ENCODE data around the gene RNU1-1. TPM values are rescaled to one million over a fixed set of nuclear protein-coding genes. Genes with fewer than 3 reads are reported as not detected.
A peak's percentile ranks its signal among the peaks of the same experiment; 100 is the strongest.
"Not testable (repeated sequence)": the region's sequence is repeated elsewhere in the genome, so short reads cannot be mapped to it uniquely, and the experiment has no call there.

RNU1-1 gene
- polyA plus RNA-seq, 2 donors: not detected

- H3K36me3 ChIP-seq (ENCODE audit: control insufficient read depth in 2 of 2, insufficient read depth in 2 of 2, low read length in 1 of 2); H3K4me1 ChIP-seq (ENCODE audit: control insufficient read depth in 2 of 2, insufficient read depth in 2 of 2, low read length in 1 of 2); H3K4me3 ChIP-seq (ENCODE audit: low read depth in 1 of 2, low read length in 2 of 2); H3K9me3 ChIP-seq (ENCODE audit: control insufficient read depth in 2 of 2, insufficient read depth in 1 of 2, low read depth in 1 of 2, low read length in 1 of 2); H3K27me3 ChIP-seq (ENCODE audit: control insufficient read depth in 1 of 2, insufficient read depth in 2 of 2, low read length in 2 of 2); H3K27ac ChIP-seq (ENCODE audit: low read depth in 2 of 2, low read length in 1 of 2): not testable (repeated sequence)
Measured at GRCh38 chr1:16525769-16526168, 11.7 kb upstream of the RNU1-1 start.

DNA sequence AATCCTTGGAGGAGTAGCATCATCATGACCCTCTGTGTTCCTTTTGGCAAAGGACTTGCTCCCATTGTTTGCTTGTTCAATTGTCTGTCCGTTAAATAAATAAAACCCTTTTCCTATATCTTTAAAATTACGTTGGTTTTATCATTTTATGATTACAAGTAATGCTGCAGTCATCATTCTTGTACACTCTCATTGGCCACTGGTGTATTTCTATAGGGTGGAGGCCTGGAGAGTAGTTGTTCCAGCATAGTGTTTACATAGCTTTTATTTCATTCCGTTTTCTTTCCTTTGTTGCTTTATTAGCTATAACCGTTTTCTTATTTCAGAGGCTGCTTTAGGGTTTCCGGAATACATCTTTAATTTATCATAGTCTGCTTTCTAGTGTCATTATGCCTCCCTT lies 7.6 kb upstream of the RNU1-1 start:
- H3K27me3 ChIP-seq (ENCODE audit: control insufficient read depth in 1 of 2, insufficient read depth in 2 of 2, low read length in 2 of 2); H3K4me3 ChIP-seq (ENCODE audit: low read depth in 1 of 2, low read length in 2 of 2); H3K27ac ChIP-seq (ENCODE audit: low read depth in 2 of 2, low read length in 1 of 2); H3K36me3 ChIP-seq (ENCODE audit: control insufficient read depth in 2 of 2, insufficient read depth in 2 of 2, low read length in 1 of 2); H3K9me3 ChIP-seq (ENCODE audit: control insufficient read depth in 2 of 2, insufficient read depth in 1 of 2, low read depth in 1 of 2, low read length in 1 of 2); H3K4me1 ChIP-seq (ENCODE audit: control insufficient read depth in 2 of 2, insufficient read depth in 2 of 2, low read length in 1 of 2): not testable (repeated sequence)
- WGBS, 2 donors: 67% methylated on average over 5 of the region's 5 CpGs

GRCh38 chr1:16521288-16521583 lies 7.2 kb upstream of the RNU1-1 start:
- Histone ChIP-seq H3K9me3 (ENCODE audit: control insufficient read depth in 2 of 2, insufficient read depth in 1 of 2, low read depth in 1 of 2, low read length in 1 of 2) (no peaks in the 10 kb centered on the region), H3K4me3 (ENCODE audit: low read depth in 1 of 2, low read length in 2 of 2) (no peak overlapping the region)

DNA sequence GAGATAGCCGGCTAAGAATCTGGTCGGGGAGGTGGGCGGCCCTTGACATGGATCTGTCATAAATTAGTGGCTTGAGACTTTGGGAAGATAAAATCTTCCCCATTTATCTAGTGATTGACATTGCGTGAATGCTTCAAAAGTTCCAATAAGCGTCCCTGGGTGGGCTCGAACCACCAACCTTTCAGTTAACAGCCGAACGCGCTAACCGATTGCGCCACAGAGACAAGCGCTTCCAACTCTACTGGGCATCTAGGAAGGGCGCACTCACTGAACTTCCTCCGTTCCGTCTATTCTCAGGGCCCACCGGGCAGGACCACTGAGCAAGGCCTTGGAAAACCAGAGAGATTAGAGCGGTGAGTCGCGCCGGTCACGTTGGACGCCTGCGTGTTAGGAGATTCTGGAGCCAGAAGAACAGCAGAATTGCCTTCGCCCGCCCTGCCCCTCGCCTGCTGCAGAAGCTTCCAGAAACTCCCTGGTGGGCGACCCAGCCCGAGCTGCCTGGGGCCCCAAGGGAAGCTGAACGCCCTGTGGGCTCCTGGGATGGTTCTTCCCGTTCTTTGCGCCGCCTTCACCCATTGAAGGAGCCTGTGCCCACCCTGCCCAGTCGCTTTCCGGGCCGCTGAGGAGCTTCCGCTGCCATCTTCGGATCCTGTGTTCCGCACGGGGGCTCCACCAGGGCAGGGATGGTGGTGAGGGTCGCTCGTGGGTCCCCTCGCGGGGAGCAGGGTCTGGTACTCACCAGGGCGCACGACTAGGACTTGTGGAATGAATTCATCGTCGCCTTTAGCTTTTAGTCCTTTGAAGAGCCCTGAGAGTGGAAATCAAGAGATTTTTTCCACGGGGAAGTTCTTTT lies 6.6 kb upstream of the RNU1-1 start:
- H3K27ac ChIP-seq (ENCODE audit: low read depth in 2 of 2, low read length in 1 of 2); H3K36me3 ChIP-seq (ENCODE audit: control insufficient read depth in 2 of 2, insufficient read depth in 2 of 2, low read length in 1 of 2); H3K9me3 ChIP-seq (ENCODE audit: control insufficient read depth in 2 of 2, insufficient read depth in 1 of 2, low read depth in 1 of 2, low read length in 1 of 2); H3K27me3 ChIP-seq (ENCODE audit: control insufficient read depth in 1 of 2, insufficient read depth in 2 of 2, low read length in 2 of 2); H3K4me3 ChIP-seq (ENCODE audit: low read depth in 1 of 2, low read length in 2 of 2); H3K4me1 ChIP-seq (ENCODE audit: control insufficient read depth in 2 of 2, insufficient read depth in 2 of 2, low read length in 1 of 2): not testable (repeated sequence)
- 29 to 33% methylated on average over 48 of the region's 48 CpGs for WGBS, 2 donors

More at GRCh38 chr1:16521288-16521583, 7.2 kb upstream of the RNU1-1 start:
- H3K27ac ChIP-seq (ENCODE audit: low read depth in 2 of 2, low read length in 1 of 2): no peak overlapping the region
- WGBS, 2 donors: 59 to 62% methylated on average over 12 of the region's 12 CpGs
- H3K4me1 ChIP-seq (ENCODE audit: control insufficient read depth in 2 of 2, insufficient read depth in 2 of 2, low read length in 1 of 2): no peaks in the 10 kb centered on the region
- H3K36me3 ChIP-seq (ENCODE audit: control insufficient read depth in 2 of 2, insufficient read depth in 2 of 2, low read length in 1 of 2): no peaks in the 10 kb centered on the region
- peaks cover 0 to 2% of the 10 kb centered on the region in 2 donors for H3K27me3 ChIP-seq (ENCODE audit: control insufficient read depth in 1 of 2, insufficient read depth in 2 of 2, low read length in 2 of 2)

- not testable (repeated sequence) for H3K36me3 ChIP-seq (ENCODE audit: control insufficient read depth in 2 of 2, insufficient read depth in 2 of 2, low read length in 1 of 2); H3K4me1 ChIP-seq (ENCODE audit: control insufficient read depth in 2 of 2, insufficient read depth in 2 of 2, low read length in 1 of 2); H3K27ac ChIP-seq (ENCODE audit: low read depth in 2 of 2, low read length in 1 of 2); H3K4me3 ChIP-seq (ENCODE audit: low read depth in 1 of 2, low read length in 2 of 2); H3K9me3 ChIP-seq (ENCODE audit: control insufficient read depth in 2 of 2, insufficient read depth in 1 of 2, low read depth in 1 of 2, low read length in 1 of 2); H3K27me3 ChIP-seq (ENCODE audit: control insufficient read depth in 1 of 2, insufficient read depth in 2 of 2, low read length in 2 of 2)
- 58 to 68% methylated on average over 5 to 6 of the region's 6 CpGs for WGBS, 2 donors
Measured at GRCh38 chr1:16519255-16519951, 5.3 kb upstream of the RNU1-1 start.

GRCh38 chr1:16518913-16519254 lies 4.8 kb upstream of the RNU1-1 start:
- 51 to 60% methylated on average over 3 of the region's 3 CpGs for WGBS, 2 donors

DNA sequence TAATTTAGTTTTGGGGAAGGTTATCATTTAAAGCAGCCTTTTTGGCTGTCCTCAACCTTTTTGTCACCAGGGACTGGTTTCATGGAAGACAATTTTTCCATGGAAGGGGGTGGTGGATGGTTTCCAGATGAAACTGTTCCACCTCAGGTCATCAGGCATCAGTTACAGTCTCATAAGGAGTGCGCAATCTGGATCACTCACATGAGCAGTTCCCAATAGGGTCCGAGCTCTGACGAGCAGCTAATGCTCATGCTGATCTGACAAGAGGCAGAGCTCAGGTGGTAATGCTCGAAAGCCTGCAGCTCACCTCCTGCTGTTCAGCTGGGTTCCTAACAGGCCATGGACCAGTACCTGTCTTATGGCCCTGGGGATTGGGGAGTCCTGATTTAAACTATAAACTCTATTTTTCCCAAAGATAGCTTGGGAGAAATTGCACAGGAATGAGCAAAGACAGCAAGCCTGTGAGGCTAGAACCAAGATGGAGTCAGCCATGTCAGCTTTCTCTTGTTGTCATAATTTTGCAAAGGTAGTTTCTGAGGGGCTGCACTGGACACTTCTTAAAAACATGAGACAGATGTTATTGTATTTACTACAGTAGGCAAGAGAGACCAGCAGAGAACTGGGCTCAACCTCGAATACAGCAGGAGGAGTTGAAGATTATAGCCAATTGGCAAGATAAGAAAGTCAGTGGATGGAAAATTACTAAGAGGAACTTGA lies 2.8 kb upstream of the RNU1-1 start:
- H3K27me3 ChIP-seq (ENCODE audit: control insufficient read depth in 1 of 2, insufficient read depth in 2 of 2, low read length in 2 of 2); H3K4me3 ChIP-seq (ENCODE audit: low read depth in 1 of 2, low read length in 2 of 2); H3K4me1 ChIP-seq (ENCODE audit: control insufficient read depth in 2 of 2, insufficient read depth in 2 of 2, low read length in 1 of 2); H3K9me3 ChIP-seq (ENCODE audit: control insufficient read depth in 2 of 2, insufficient read depth in 1 of 2, low read depth in 1 of 2, low read length in 1 of 2); H3K36me3 ChIP-seq (ENCODE audit: control insufficient read depth in 2 of 2, insufficient read depth in 2 of 2, low read length in 1 of 2); H3K27ac ChIP-seq (ENCODE audit: low read depth in 2 of 2, low read length in 1 of 2): not testable (repeated sequence)
- 78 to 82% methylated on average over 5 of the region's 5 CpGs for WGBS, 2 donors

More at GRCh38 chr1:16518913-16519254, 4.8 kb upstream of the RNU1-1 start:
- not testable (repeated sequence) for H3K4me1 ChIP-seq (ENCODE audit: control insufficient read depth in 2 of 2, insufficient read depth in 2 of 2, low read length in 1 of 2); H3K9me3 ChIP-seq (ENCODE audit: control insufficient read depth in 2 of 2, insufficient read depth in 1 of 2, low read depth in 1 of 2, low read length in 1 of 2); H3K4me3 ChIP-seq (ENCODE audit: low read depth in 1 of 2, low read length in 2 of 2); H3K36me3 ChIP-seq (ENCODE audit: control insufficient read depth in 2 of 2, insufficient read depth in 2 of 2, low read length in 1 of 2); H3K27me3 ChIP-seq (ENCODE audit: control insufficient read depth in 1 of 2, insufficient read depth in 2 of 2, low read length in 2 of 2); H3K27ac ChIP-seq (ENCODE audit: low read depth in 2 of 2, low read length in 1 of 2)

- H3K4me1 ChIP-seq (ENCODE audit: control insufficient read depth in 2 of 2, insufficient read depth in 2 of 2, low read length in 1 of 2); H3K9me3 ChIP-seq (ENCODE audit: control insufficient read depth in 2 of 2, insufficient read depth in 1 of 2, low read depth in 1 of 2, low read length in 1 of 2); H3K4me3 ChIP-seq (ENCODE audit: low read depth in 1 of 2, low read length in 2 of 2); H3K27me3 ChIP-seq (ENCODE audit: control insufficient read depth in 1 of 2, insufficient read depth in 2 of 2, low read length in 2 of 2); H3K36me3 ChIP-seq (ENCODE audit: control insufficient read depth in 2 of 2, insufficient read depth in 2 of 2, low read length in 1 of 2): not testable (repeated sequence)
- WGBS, 2 donors: 8 to 13% methylated on average over 15 to 26 of the region's 26 CpGs
- H3K27ac ChIP-seq (ENCODE audit: low read depth in 2 of 2, low read length in 1 of 2): peak overlapping the region; percentile 70 to 76
Measured at GRCh38 chr1:16513412-16514106, 526 bp downstream of the RNU1-1 start.

GRCh38 chr1:16512624-16513411 lies 1.3 kb downstream of the RNU1-1 start:
- not testable (repeated sequence) for H3K27ac ChIP-seq (ENCODE audit: low read depth in 2 of 2, low read length in 1 of 2)

More at GRCh38 chr1:16512624-16513411, 1.3 kb downstream of the RNU1-1 start:
- H3K27me3 ChIP-seq (ENCODE audit: control insufficient read depth in 1 of 2, insufficient read depth in 2 of 2, low read length in 2 of 2); H3K9me3 ChIP-seq (ENCODE audit: control insufficient read depth in 2 of 2, insufficient read depth in 1 of 2, low read depth in 1 of 2, low read length in 1 of 2); H3K4me3 ChIP-seq (ENCODE audit: low read depth in 1 of 2, low read length in 2 of 2); H3K4me1 ChIP-seq (ENCODE audit: control insufficient read depth in 2 of 2, insufficient read depth in 2 of 2, low read length in 1 of 2); H3K36me3 ChIP-seq (ENCODE audit: control insufficient read depth in 2 of 2, insufficient read depth in 2 of 2, low read length in 1 of 2): not testable (repeated sequence)
- 69 to 74% methylated on average over 12 to 14 of the region's 15 CpGs for WGBS, 2 donors

Measured in esophagus (tissue), 2 donors.